Ovary (tissue), 9 donors: ENCODE data around the gene DOP1B. TPM values are rescaled to one million over a fixed set of nuclear protein-coding genes. Genes with fewer than 3 reads are reported as not detected.
A peak's percentile ranks its signal among the peaks of the same experiment; 100 is the strongest.
"Not testable (repeated sequence)": the region's sequence is repeated elsewhere in the genome, so short reads cannot be mapped to it uniquely, and the experiment has no call there.

Experiments used
- DNase-seq, 5 donors: peaks; one replicate each; pipeline ENCODE4 v3.0.0-alpha.2; 2019 to 2020
- H3K27ac ChIP-seq, 2 donors: fragments of 200-600 bp; one replicate each; pipeline versions ENCODE4 v1.5.1 to v1.8.0; 2019 to 2022
- H3K27me3 ChIP-seq: fragments of 200-600 bp; one replicate; pipeline ENCODE4 v1.8.0; 2022
- H3K36me3 ChIP-seq: fragments of 200-600 bp; sonication (generic); one replicate; pipeline ENCODE4 v1.5.1; 2019
- H3K4me1 ChIP-seq: one replicate; pipeline ENCODE4 v1.8.1; 2013; ENCODE audit warnings: mild to moderate bottlenecking, moderate library complexity; ENCODE audit not compliant: insufficient read depth
- H3K4me3 ChIP-seq: fragments of 200-600 bp; sonication (generic); one replicate; pipeline ENCODE4 v1.5.1; 2017
- H3K9me3 ChIP-seq, 2 donors: fragments of 200-600 bp in 1 of 2; sonication (generic) in 1 of 2; one replicate each; pipeline versions ENCODE4 v1.5.1 to v1.8.1; 2013 to 2019; ENCODE audit warnings: mild to moderate bottlenecking in 1 of 2, moderate library complexity in 1 of 2
- CTCF ChIP-seq, 3 donors: fragments of 450-650 bp in 2 of 3; fragments of 200-600 bp in 1 of 3; IDR thresholded peaks; one replicate each; pipeline versions ENCODE4 v1.5.1 to v1.8.0; 2016 to 2022; ENCODE audit warnings: antibody characterized with exemption in 3 of 3, mild to moderate bottlenecking in 1 of 3
- EP300 ChIP-seq: sonication (generic); formaldehyde crosslinking; IDR thresholded peaks from one replicate; pipeline ENCODE4 v1.6.1; 2017; ENCODE audit warnings: antibody characterized with exemption
- POLR2A ChIP-seq: fragments of 450-650 bp; IDR thresholded peaks from one replicate; pipeline ENCODE4 v1.6.1; 2017; ENCODE audit warnings: antibody characterized with exemption, mild to moderate bottlenecking, moderate library complexity
- WGBS, 3 donors: extraction: QIAGEN DNeasy Blood & Tissue Kit in 1 of 3; methylation state at CpG; one replicate each; pipeline versions ENCODE4 v1.1.5 to v1.1.7; 2013 to 2017; 5-methylcytosine and 5-hydroxymethylcytosine counted together
- intact Hi-C, 4 donors: fragments of 100-400 bp; cut with DNase I; formaldehyde crosslinking; loops; one replicate each; pipeline versions ENCODE4 v1.11.0 to v1.15.1; 2022 to 2023
- polyA plus RNA-seq, 2 donors: library from polyadenylated mRNA; stranded (reverse); fragments of 200-250 nt in 1 of 2; fragments of 350-450 nt in 1 of 2; fragmentation: Illumina TruSeq in 1 of 2; extraction: RNeasy Lipid Tissue Mini Kit (QIAGEN cat#74804) in 1 of 2; gene quantifications; one replicate each; pipeline ENCODE4 v1.2.3, GENCODE V29; 2013 to 2014
- total RNA-seq, 7 donors: library from RNA; depleted of rRNA in 2 of 7; stranded (reverse); fragments of >200 nt in 2 of 7; fragmentation: NEBNext Ultra II Directional in 3 of 7; extraction: Animal tissue kit (Norgen Biotek cat#: 25700) in 3 of 7; gene quantifications; one replicate each; pipeline versions ENCODE4 v1.1.0 to v1.2.4, GENCODE V29; 2016 to 2023
- donor health status: DM: no; HTN: no; CAD: no; lungs with moderate emphysema.
- donor health status: DM: no; HTN: no; CAD: no.
- donor health status: Bipolar disorder and iron deficiency.
- donor health status: DM: yes; HTN: yes; CAD: no.
- donor health status: DM: no; HTN: no; CAD: no.
- donor health status: DM: yes; HTN: yes; CAD: no.

The DOP1B gene
- total and polyA plus RNA-seq, 9 donors, result 2.3 to 12.5 (median 6.3) TPM

DNA sequence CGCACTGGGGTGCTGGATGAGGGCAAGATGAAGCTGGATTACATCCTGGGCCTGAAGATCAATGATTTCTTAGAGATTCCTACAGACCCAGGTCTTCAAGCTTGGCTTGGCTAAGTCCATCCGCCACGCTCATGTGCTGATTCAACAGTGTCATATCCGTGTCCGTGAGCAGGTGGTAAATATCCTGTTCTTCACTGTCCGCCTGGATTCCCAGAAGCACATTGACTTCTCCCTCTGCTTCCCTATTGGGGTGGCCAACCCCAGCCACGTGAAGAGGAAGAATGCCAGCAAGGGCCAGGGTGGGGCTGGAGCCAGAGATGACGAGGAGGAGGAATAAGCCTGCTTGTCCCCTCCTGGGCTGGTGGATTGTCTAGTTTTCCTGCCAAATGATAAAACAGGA, 23.9 kb upstream of the DOP1B start:
- Histone ChIP-seq H3K27ac (no peak overlapping the region), H3K4me1 (peaks cover 6% of the 10 kb centered on the region), H3K9me3 (no peaks in the 10 kb centered on the region), H3K4me3 (no peak overlapping the region), H3K36me3 (no peaks in the 10 kb centered on the region), H3K27me3 (no peaks in the 10 kb centered on the region)
- no peak for TF ChIP-seq POLR2A
- no peak for TF ChIP-seq EP300
- TF ChIP-seq CTCF (IDR thresholded peaks at IDR 0.05), result no peak
- intact Hi-C loops, result no loop called here
- no peak for DNase-seq
- WGBS, 3 donors, result 84 to 93% (median 91%) methylated on average over 8 of the region's 8 CpGs

- WGBS, 3 donors, result 0 to 1% (median 1%) methylated on average over 33 to 53 of the region's 53 CpGs
- intact Hi-C loops, result loop anchor here in 2 of 4 donors (5.0 kb wide), 1 partner anchor 197 kb away; no protein-coding TSS in a partner anchor
- peaks cover 5% of the 10 kb centered on the region for H3K4me1 ChIP-seq
- H3K27ac ChIP-seq, result peak within 1 kb of the TSS; percentile 52 to 92
- DNase-seq, result peak; percentile 62 to 78 (median 78)
- H3K27me3 ChIP-seq, result no peaks in the 10 kb centered on the region
- TF ChIP-seq CTCF (IDR thresholded peaks at IDR 0.05) (peak in 1 of 3 donors; percentile 14), EP300 (no peak)
- H3K4me3 ChIP-seq, result peak within 1 kb of the TSS; percentile 48
- H3K9me3 ChIP-seq, result no peaks in the 10 kb centered on the region
- no peaks in the 10 kb centered on the region for H3K36me3 ChIP-seq
Measured at GRCh38 chr21:36134803-36135390, 21.7 kb upstream of the DOP1B start, which contains the start of gene CBR3. CBR3 (plus strand) TSS chr21:36135079; CDS start chr21:36135193, 114 bp downstream.

GRCh38 chr21:36135391-36136102, 21.1 kb upstream of the DOP1B start:
- Histone ChIP-seq H3K9me3 (no peaks in the 10 kb centered on the region), H3K4me3 (peak overlapping the region; percentile 48), H3K4me1 (peaks cover 5% of the 10 kb centered on the region), H3K27me3 (no peaks in the 10 kb centered on the region), H3K36me3 (no peaks in the 10 kb centered on the region), H3K27ac (peak overlapping the region; percentile 52 to 92)
- 0% methylated on average over 49 to 60 of the region's 60 CpGs for WGBS, 3 donors
- peak; percentile 60 to 76 (median 72) for DNase-seq
- intact Hi-C loops, result loop anchor here in 2 of 4 donors (5.0 kb wide), 1 partner anchor 197 kb away; no protein-coding TSS in a partner anchor
- TF ChIP-seq CTCF (IDR thresholded peaks at IDR 0.05), result no peak
- no peak for TF ChIP-seq EP300
- peak; percentile 36 for TF ChIP-seq POLR2A

DNA sequence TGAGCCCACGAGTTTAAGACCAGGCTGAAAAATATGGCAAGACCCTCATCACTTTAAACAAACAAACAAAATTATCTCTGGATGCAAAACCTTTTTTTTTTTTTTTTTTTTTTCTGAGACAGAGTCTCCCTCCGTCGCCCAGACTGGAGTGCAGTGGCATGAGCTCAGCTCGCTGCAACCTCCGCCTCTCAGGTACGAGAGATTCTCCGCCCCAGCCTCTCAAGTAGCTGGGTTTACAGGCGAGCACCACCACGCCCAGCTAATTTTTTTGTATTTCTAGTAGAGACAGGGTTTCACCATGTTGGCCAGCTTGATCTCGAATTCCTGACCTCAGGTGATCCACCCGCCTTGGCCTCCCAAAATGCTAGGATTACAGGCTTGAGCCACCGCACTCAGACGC, 16.8 kb upstream of the DOP1B start:
- not testable (repeated sequence) for H3K4me3 ChIP-seq, H3K27ac ChIP-seq
- WGBS, 3 donors, result 96 to 97% (median 96%) methylated on average over 13 of the region's 13 CpGs

GRCh38 chr21:36141513-36141925, 15.1 kb upstream of the DOP1B start:
- Histone ChIP-seq H3K36me3 (no peaks in the 10 kb centered on the region), H3K4me1 (peaks cover 2% of the 10 kb centered on the region), H3K27ac (no peak overlapping the region), H3K4me3 (no peak overlapping the region), H3K9me3 (no peaks in the 10 kb centered on the region), H3K27me3 (no peaks in the 10 kb centered on the region)
- DNase-seq, result peak; percentile 64 to 84 (median 73)
- 12 to 19% (median 13%) methylated on average over 6 of the region's 6 CpGs for WGBS, 3 donors
- TF ChIP-seq CTCF (IDR thresholded peaks at IDR 0.05) (peak; percentile 54 to 81 (median 67)), POLR2A (no peak)
- intact Hi-C loops, result no loop called here

More for the DNA sequence above, 16.8 kb upstream of the DOP1B start:
- H3K9me3 ChIP-seq, H3K27me3 ChIP-seq, DNase-seq, H3K36me3 ChIP-seq, H3K4me1 ChIP-seq: not testable (repeated sequence)
- intact Hi-C loops, result loop anchor here in 2 of 4 donors (5.0 kb wide), 1 partner anchor 193 kb away; no protein-coding TSS in a partner anchor

GRCh38 chr21:36144233-36144632, 12.4 kb upstream of the DOP1B start:
- H3K36me3 ChIP-seq, H3K4me3 ChIP-seq, H3K27ac ChIP-seq, H3K4me1 ChIP-seq, H3K9me3 ChIP-seq, DNase-seq, H3K27me3 ChIP-seq, intact Hi-C loops: not testable (repeated sequence)
- WGBS, 3 donors, result 86 to 89% (median 88%) methylated on average over 5 to 6 of the region's 6 CpGs
